Loucy (cell line): ENCODE data around the gene ATP2A2.

ENCODE experiments used
- CTCF ChIP-seq: fragments of 200-600 bp; sonication (generic); conservative IDR thresholded peaks from 2 replicates; pipeline ENCODE4 v1.5.1; 2014; ENCODE audit warnings: mild to moderate bottlenecking, antibody characterized with exemption, low read length
- EZH2phosphoT487 ChIP-seq: fragments of 200-600 bp; IDR thresholded peaks from 2 replicates; pipeline ENCODE4 v1.6.1; 2018; ENCODE audit warnings: antibody characterized with exemption, mild to moderate bottlenecking, moderate library complexity, borderline replicate concordance

GRCh38 chr12:110345176-110345661, 64.2 kb downstream of the ATP2A2 start:
- no peak for TF ChIP-seq CTCF
- TF ChIP-seq EZH2phosphoT487, result no peak
